Measurements from ENCODE around the gene AMOTL1.
A peak's percentile ranks its signal among the peaks of the same experiment; 100 is the strongest.

Gene AMOTL1

GRCh38 chr11:94814272-94814976 lies 46.3 kb downstream of the AMOTL1 start:
- TF ChIP-seq CTCF (conservative IDR thresholded peaks at IDR 0.05; ENCODE audit: control insufficient read depth, insufficient read depth, low read depth, low read length), result no peak
- DNase-seq (ENCODE audit: low read depth), result peak; percentile 20

DNA sequence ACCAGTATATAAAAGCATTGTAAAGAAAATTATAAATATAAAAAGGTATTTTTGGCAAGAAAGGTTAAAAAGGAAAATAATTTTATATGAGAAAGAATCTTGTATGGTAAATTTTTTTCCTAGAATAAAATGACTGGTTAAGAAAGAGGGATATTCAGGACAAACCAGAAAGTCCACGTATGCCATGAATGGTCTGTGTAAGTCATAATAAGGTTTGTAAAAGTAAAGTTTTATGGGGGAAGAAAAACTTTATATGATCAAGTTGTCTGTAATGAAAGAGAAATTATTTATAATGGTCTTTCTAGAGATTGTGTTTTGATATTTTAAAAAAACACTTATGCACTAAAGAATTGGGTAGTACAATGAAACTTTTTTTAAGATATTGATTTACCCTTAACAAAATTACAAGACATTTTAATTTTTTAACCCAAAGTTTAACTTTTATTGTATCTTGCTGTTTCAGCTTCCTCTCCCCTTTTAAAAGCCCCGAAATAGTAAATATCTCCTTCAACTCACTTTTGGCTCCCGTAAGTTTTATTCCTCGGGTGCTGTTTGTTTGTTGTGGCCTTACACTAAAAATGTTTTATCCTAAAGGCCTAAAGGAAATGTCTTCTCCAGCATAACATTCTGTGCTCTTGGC lies 47.7 kb downstream of the AMOTL1 start:
- H3K4me3 ChIP-seq (ENCODE audit: control insufficient read depth, low read depth, low read length), result no peak overlapping the region
- DNase-seq (ENCODE audit: low read depth), result peak; percentile 64
- no peak for TF ChIP-seq CTCF (conservative IDR thresholded peaks at IDR 0.05; ENCODE audit: control insufficient read depth, insufficient read depth, low read depth, low read length)

More at GRCh38 chr11:94814272-94814976, 46.3 kb downstream of the AMOTL1 start:
- no peak overlapping the region for H3K4me3 ChIP-seq (ENCODE audit: control insufficient read depth, low read depth, low read length)

- H3K4me3 ChIP-seq (ENCODE audit: control insufficient read depth, low read depth, low read length), result no peak overlapping the region
- DNase-seq (ENCODE audit: low read depth), result no peak
- TF ChIP-seq CTCF (conservative IDR thresholded peaks at IDR 0.05; ENCODE audit: control insufficient read depth, insufficient read depth, low read depth, low read length), result no peak
Observed at GRCh38 chr11:94820480-94820879, 52.3 kb downstream of the AMOTL1 start.

DNA sequence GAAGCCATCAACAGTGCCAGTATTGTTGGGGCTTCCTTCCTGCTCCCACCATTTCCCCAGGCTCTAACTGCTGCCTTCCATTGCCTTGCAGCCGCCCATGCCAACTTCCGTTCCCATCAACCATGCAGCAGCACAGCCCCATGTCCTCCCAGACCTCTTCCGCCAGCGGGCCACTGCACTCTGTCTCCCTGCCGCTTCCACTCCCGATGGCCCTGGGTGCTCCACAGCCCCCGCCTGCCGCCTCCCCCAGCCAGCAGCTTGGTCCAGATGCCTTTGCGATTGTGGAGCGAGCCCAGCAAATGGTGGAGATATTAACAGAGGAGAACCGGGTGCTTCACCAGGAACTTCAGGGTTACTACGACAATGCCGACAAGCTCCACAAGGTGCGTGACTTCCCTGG lies 53.3 kb downstream of the AMOTL1 start:
- no peak for TF ChIP-seq CTCF (conservative IDR thresholded peaks at IDR 0.05; ENCODE audit: control insufficient read depth, insufficient read depth, low read depth, low read length)
- H3K4me3 ChIP-seq (ENCODE audit: control insufficient read depth, low read depth, low read length), result no peak overlapping the region
- DNase-seq (ENCODE audit: low read depth), result no peak

DNA sequence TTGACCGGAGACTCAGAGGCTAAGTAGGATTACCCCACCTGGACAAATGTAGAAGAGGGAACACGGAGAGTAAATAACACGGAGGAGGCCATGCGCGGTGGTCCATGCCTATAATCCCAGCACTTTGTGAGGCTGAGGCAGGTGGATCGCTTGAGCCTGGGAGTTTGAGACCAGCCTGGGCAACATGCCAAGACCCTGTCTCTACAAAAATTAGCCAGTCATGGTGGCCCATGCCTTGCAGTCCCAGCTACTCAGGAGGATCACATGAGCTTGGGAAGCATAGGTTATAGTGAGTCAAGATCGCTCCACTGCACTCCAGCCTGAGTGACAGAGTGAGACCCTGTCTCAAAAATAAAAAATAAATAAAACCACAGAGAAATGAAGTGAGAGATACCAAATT lies 53.9 kb downstream of the AMOTL1 start:
- no peak overlapping the region for H3K4me3 ChIP-seq (ENCODE audit: control insufficient read depth, low read depth, low read length)
- no peak for TF ChIP-seq CTCF (conservative IDR thresholded peaks at IDR 0.05; ENCODE audit: control insufficient read depth, insufficient read depth, low read depth, low read length)
- no peak for DNase-seq (ENCODE audit: low read depth)

- DNase-seq (ENCODE audit: low read depth), result no peak
- no peak overlapping the region for H3K4me3 ChIP-seq (ENCODE audit: control insufficient read depth, low read depth, low read length)
- TF ChIP-seq CTCF (conservative IDR thresholded peaks at IDR 0.05; ENCODE audit: control insufficient read depth, insufficient read depth, low read depth, low read length), result no peak
Observed at GRCh38 chr11:94823102-94823732, 55.1 kb downstream of the AMOTL1 start.

All from fibroblast of mammary gland (primary cell).